ENCODE results near the gene PCP2.

PCP2 gene

DNA sequence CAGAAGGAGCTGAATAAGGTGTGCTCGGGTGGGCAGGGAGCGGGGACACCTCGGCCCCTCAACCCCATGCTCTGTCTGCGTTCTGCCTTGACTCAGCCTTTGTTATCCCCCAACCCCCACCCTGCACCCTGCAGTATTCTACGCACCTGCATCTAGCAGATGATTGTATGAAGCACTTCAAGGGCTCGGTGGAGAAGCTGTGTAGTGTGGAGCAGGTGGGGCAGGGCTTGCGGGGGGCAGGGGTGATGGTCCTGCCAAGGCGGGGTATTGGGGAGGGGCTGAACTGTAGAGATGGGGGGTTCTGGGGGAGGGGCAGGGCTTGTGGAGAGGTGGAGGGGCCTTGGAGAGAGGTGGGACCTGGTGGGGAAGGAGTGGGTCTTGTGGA is 9.5 kb upstream of the PCP2 start:
- no peak for DNase-seq (ENCODE audit: low read depth)
- no peak overlapping the region for H3K4me3 ChIP-seq (ENCODE audit: low read length)
- TF ChIP-seq, protein P1, sequence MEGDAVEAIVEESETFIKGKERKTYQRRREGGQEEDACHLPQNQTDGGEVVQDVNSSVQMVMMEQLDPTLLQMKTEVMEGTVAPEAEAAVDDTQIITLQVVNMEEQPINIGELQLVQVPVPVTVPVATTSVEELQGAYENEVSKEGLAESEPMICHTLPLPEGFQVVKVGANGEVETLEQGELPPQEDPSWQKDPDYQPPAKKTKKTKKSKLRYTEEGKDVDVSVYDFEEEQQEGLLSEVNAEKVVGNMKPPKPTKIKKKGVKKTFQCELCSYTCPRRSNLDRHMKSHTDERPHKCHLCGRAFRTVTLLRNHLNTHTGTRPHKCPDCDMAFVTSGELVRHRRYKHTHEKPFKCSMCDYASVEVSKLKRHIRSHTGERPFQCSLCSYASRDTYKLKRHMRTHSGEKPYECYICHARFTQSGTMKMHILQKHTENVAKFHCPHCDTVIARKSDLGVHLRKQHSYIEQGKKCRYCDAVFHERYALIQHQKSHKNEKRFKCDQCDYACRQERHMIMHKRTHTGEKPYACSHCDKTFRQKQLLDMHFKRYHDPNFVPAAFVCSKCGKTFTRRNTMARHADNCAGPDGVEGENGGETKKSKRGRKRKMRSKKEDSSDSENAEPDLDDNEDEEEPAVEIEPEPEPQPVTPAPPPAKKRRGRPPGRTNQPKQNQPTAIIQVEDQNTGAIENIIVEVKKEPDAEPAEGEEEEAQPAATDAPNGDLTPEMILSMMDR (conservative IDR thresholded peaks at IDR 0.05; ENCODE audit: low read depth, low read length): no peak

DNA sequence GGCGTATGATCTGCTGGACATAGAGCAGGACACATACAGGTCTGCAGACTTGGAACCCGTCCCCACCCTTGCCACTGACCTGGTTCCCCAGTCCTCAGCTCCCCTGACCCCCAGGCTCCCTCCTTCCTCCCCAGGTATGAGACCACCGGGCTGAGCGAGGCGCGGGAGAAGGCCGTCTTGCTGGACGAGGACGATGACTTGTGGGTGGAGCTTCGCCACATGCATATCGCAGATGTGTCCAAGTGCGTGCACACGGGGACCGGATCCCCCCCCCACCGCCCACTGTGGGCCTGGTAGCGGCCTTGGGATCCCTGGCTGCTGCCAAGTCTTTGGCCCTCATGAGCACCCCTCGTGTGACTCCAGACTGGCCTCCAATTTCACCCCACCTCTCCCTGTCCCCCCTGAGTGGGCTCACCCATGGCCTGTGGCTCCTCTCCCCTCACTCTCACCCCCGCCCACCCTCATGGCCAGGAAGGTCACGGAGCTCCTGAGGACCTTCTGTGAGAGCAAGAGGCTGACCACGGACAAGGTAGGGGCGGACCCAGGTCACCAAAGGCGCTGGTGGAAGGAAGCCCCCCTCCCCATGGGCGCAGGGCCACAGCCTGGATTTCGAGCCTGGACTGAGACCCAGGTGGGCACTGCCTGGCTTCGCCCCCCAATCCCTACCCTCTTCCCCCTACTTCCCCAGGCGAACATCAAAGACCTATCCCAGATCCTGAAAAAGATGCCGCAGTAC is 8.9 kb upstream of the PCP2 start:
- DNase-seq (ENCODE audit: low read depth): no peak
- no peak overlapping the region for H3K4me3 ChIP-seq (ENCODE audit: low read length)
- TF ChIP-seq, protein P1 (conservative IDR thresholded peaks at IDR 0.05; ENCODE audit: low read depth, low read length): no peak

DNA sequence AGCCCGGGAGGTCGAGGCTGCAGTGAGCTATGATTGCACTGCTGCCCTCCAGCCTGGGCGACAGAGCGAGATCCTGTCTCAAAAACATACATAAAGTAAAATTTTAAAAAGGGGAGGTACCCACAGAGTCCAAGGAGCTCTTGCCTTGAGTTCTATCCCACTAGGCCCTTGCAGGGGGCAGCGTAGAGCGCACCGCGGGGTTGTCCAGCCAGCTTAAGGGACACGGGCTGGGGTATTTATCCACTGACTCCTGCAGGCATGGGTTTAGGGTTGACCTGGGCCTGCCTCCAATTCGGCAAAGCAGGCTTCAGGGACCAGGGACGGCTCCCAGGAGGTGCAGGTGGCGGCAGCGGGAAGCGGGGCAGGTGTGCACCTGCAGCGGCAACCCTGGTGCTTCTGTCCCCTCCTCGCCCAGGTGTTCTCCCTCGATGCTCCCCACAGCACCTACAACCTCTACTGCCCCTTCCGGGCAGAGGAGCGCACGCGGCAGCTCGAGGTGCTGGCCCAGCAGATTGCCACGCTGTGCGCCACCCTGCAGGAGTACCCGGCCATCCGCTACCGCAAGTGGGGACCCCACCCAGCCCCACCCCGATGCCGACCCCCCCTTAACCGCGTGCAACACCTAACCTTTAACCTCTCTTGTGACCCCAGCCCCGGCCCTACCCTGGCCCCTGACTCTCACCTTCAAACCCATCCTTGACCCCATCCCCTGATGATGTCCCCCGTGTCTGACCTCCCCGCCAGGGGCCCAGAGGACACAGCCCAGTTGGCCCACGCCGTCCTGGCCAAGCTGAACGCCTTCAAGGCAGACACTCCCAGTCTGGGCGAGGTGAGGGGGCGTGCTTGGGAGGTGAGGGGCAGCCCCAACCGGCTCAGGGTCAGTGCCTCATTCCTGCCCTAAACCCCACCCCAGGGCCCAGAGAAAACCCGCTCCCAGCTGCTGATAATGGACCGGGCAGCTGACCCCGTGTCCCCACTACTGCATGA is 8.1 kb upstream of the PCP2 start:
- TF ChIP-seq, protein P1 (conservative IDR thresholded peaks at IDR 0.05; ENCODE audit: low read depth, low read length): peak; percentile 22
- no peak for DNase-seq (ENCODE audit: low read depth)
- H3K4me3 ChIP-seq (ENCODE audit: low read length): no peak overlapping the region

DNA sequence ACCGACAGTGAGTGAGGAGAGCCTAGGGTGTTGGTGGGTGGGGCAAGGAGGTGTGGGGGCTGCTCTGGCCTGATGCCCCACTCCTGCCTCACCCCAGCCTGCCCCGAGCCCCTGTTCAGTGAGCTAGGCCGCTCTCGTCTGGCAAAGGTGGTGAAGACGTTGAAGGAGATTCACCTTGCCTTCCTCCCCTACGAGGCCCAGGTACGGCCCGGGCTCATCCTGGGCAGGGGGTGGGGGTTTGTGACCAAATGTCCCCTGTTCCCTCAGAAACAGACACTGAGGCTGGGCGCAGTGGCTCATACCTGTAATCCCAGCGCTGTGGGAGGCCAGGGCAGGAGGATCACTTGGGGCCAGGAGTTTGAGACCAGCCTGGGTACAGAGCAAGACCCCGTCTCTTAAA is 7.3 kb upstream of the PCP2 start:
- no peak for DNase-seq (ENCODE audit: low read depth)
- no peak overlapping the region for H3K4me3 ChIP-seq (ENCODE audit: low read length)
- TF ChIP-seq, protein P1 (conservative IDR thresholded peaks at IDR 0.05; ENCODE audit: low read depth, low read length): no peak

DNA sequence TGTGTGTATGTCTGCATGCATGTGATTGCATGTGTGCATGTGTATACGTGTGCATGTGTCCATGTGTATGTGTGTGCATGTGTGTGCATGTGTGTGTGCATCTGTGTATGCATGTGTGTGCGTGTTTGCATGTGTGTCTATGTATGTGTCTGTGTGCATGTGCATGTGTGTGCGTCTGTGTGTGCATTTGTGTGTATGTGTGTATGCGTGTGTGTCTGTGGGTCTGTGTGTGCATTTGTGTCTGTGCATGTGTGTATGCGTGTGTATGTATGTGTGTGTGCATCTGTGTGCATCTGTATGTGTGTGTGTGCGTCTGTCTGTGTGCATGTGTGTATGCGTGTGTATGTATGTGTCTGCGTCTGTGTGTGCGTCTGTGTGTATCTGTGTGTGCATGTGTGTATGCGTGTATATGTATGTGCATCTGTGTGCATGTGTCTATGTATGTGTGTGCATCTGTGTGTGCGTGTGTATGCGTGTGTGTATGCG is 6.4 kb upstream of the PCP2 start:
- TF ChIP-seq, protein P1 (conservative IDR thresholded peaks at IDR 0.05; ENCODE audit: low read depth, low read length): no peak
- H3K4me3 ChIP-seq (ENCODE audit: low read length): no peak overlapping the region
- no peak for DNase-seq (ENCODE audit: low read depth)

DNA sequence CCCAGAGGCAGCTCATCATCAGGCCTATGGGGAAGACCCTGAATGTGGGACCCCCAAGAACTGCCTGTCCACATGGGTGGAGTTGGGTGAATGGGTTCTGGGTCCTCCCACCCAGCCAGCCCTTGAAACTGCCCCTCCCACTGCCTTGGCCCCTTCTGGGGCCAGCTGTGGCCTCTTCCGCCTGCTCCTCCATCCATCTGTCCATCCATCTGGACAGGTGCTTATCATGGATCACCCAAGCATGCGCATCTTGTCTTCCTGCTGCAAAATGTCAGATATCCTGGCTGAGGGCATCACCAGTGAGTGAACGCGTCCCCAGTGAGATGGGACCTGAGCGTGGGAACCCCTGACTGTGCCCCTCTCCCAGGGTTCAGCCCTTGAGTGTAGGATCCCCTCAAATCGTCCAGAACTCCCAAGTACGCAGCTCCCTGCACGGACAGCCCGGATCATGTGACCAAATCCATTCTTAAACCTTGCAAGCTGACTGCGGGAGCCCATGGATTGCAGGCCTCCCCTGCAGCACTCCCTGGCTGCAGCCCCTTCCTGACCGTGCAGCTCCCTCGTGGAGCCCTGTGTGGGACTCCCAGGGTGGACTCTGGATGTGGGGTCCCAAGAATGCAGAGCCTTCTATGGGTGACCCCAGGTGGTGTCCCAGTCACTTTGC is 5.4 kb upstream of the PCP2 start:
- DNase-seq (ENCODE audit: low read depth): no peak
- TF ChIP-seq, protein P1 (conservative IDR thresholded peaks at IDR 0.05; ENCODE audit: low read depth, low read length): no peak
- H3K4me3 ChIP-seq (ENCODE audit: low read length): no peak overlapping the region

Measured in retinal pigment epithelial cell (primary cell).